C1 segment of cervical spinal cord (tissue), 14 donors: ENCODE results near the gene MYMK.

Source experiments
- DNase-seq, 14 donors: peaks; one replicate each; lab custom pipeline; 2025; lab: John Stamatoyannopoulos, UW

Gene MYMK

GRCh38 chr9:133485531-133486260, 39.1 kb downstream of the MYMK start:
- no peak for DNase-seq

- no peak for DNase-seq
Measured at GRCh38 chr9:133484671-133485437, 39.9 kb downstream of the MYMK start.

GRCh38 chr9:133483611-133484010, 41.1 kb downstream of the MYMK start:
- DNase-seq = no peak

DNA sequence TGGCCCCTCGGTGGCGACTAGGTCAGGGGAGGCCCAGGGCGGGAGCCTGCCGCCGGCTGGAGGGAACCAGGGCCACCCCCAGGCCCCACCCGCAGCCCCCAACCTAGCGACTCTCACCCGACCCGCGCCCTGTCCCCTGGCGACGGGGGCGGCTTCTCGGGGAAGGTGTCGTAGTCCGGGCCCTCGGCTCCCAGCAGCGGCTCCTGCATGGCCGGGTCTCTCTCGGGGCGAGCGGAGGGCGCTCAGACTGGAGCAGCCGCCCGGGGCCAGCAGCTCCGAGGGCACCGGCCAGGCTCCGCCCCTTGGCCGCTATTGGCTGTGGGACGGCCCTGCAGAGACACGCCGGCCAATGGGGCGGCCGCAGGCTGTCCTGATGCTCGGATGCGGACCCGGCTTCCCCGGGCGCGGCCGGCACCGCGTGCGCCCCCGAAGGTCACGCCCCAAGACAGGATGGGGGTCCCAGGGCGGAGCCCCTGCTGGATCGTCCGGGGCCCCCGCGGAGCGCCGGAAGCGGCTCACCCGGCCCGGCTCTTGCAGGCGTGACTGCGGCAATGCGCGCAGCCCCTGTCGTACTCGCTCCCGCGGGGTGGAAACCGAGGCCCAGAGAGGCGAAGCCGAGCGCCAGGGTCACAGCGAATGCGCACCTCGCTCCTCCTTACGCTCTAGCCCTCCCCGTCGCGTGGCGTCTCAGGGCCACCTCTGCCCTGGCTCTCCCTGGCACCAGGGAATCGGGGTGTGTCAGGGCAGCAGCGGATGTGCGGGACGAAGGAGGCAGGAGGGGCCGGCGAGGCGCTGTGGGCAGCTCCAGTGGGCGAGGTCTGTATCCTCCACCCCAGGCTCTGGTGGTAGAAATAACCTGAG, 45.7 kb downstream of the MYMK start, which contains the start of gene SLC2A6:
SLC2A6 (minus strand) TSS at position 249 of the 861 bp plus-strand sequence; CDS start at position 209, 40 bp downstream.
- peak in 13 of 14 donors; percentile 35 to 86 (median 71) for DNase-seq

GRCh38 chr9:133477992-133478850, 46.5 kb downstream of the MYMK start:
- no peak for DNase-seq

GRCh38 chr9:133477461-133477860, 47.3 kb downstream of the MYMK start:
- DNase-seq = no peak

DNA sequence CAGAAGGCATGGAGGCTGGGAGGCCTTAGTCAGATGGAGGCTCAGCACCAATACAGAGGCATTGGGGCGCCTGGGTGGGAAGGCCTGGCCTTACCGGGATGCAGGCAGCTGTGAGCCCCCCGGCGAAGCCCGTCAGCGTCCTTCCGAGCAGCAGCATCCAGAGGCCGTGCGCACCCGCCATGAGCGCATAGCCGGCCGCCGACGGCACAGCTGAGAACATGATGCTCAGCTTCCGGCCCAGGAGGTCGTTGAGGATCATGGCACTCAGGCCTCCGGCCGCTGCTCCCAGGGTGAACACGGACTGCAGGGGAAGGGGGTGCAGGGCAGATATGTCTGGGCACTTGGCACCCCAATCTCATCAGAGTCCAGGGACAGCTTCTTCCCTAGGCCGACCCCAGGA, 47.8 kb downstream of the MYMK start:
- no peak for DNase-seq

- DNase-seq = no peak
Measured at GRCh38 chr9:133476036-133476931, 48.5 kb downstream of the MYMK start.

- no peak for DNase-seq
Measured at GRCh38 chr9:133475292-133476012, 49.3 kb downstream of the MYMK start.

DNA sequence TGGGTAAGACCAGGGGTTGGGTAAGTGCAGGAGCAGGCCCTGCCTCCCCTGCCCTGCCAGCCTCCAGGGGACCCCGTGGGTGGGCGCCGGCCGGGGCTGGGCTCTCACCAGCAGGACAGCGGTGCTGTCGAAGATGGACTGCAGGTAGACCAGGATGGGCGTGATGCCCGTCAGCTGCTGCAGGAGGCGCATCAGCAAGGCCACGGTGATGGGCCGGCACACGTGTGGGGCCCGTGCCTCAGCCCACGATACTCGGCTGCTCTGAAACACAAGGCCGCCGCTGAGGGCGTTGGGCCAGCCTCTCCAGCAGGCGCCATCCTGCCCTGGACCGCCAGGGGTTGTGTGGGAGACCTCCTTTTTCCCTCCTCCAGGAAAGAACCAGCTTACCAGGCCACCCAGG, 49.9 kb downstream of the MYMK start:
- DNase-seq = no peak

DNA sequence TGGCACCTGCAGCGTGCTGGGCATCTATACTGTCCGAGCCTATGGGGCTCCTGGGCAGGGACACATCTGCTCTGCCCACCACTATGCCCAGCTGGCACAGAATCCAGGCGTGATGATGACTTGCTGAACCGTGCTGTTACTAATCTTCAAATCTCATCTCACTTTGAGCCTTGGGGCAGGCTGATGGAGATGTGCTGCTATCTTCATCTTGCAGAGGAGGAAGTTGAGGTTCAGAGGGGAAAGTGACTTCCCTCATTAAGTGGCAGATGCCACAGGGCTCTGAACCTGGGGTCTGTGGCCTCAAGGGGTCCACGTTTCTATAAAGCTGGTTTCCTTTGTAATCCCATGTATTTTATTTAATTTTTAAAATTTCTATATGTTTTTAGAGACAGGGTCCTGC, 50.5 kb downstream of the MYMK start:
- DNase-seq = no peak

- no peak for DNase-seq
Measured at GRCh38 chr9:133473743-133474142, 51.0 kb downstream of the MYMK start.

GRCh38 chr9:133472753-133473378, 51.9 kb downstream of the MYMK start:
- DNase-seq = no peak

GRCh38 chr9:133472277-133472645, 52.5 kb downstream of the MYMK start:
- DNase-seq = no peak

GRCh38 chr9:133471551-133472276, 53.0 kb downstream of the MYMK start:
- no peak for DNase-seq

- DNase-seq = no peak
Measured at GRCh38 chr9:133470988-133471387, 53.8 kb downstream of the MYMK start.

- no peak for DNase-seq
Measured at GRCh38 chr9:133470427-133470924, 54.3 kb downstream of the MYMK start.
